Measurements from ENCODE around the gene SFXN3. TPM values are rescaled to one million over a fixed set of nuclear protein-coding genes. Genes with fewer than 3 reads are reported as not detected.

The SFXN3 gene
- total and polyA plus RNA-seq, 2 of the 13 experiments (the other 11 are each of a cell fraction or from before 2014, with no cell fraction given): 16.8 to 71.5 TPM

DNA sequence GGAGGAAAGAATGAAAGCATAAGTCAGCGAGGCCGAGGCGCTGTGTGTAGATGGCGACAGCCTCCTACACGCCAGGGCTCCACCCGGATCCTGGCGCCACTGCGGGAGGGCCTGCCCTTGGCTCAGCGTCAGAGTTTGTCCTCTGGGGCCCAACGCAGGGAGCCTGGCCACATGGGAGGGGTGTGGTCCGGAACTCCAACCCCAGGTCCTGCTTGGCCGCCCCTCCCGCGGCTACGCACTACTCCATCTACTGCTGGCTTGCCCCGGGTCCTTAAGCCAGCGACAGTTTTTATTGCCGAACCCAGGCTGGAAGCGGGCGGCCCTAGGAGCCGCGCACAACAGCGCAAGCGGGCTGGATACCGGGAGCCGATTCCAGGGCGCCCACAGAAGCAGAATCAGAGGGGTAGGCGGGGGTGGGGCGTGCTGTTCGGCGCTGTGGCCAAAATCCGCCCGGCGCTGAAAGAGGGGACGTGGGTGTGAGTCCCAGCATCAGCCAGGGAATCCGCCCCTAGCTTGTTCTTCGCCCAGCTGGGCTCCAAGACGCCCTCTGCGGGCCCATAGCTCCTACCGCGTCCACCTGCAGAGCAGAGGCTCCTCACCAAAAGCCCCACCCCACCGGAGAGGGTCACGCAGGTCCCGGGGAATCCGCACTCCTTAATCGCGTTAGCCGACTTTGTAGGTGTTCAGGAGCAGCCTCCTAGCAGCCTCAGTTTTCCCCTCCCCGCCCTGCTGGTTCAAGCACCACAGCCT lies 35.3 kb downstream of the SFXN3 start (continued):
- TF ChIP-seq HOXA5 (CRISPR knock-in tag; IDR thresholded peaks at IDR 0.05) (no peak), GFI1 (CRISPR knock-in tag; IDR thresholded peaks at IDR 0.05; ENCODE audit: borderline replicate concordance) (peak; percentile 21; the same call in 1 of the 2 replicates), NR2F2 (IDR thresholded peaks at IDR 0.05; ENCODE audit: borderline replicate concordance, low read depth) (no peak), MZF1 (CRISPR knock-in tag; IDR thresholded peaks at IDR 0.05; ENCODE audit: borderline replicate concordance) (no peak), NCOA5 (CRISPR knock-in tag; IDR thresholded peaks at IDR 0.05) (no peak), FLYWCH1 (CRISPR knock-in tag; IDR thresholded peaks at IDR 0.05) (no peak), IKZF4 (CRISPR knock-in tag; IDR thresholded peaks at IDR 0.05; ENCODE audit: borderline replicate concordance, low read depth, not compliant biosample characterization) (no peak), ZNF12 (CRISPR knock-in tag; IDR thresholded peaks at IDR 0.05) (peak; percentile 52; the same call in 1 of the 2 replicates), TRIM24 (CRISPR knock-in tag; IDR thresholded peaks at IDR 0.05) (no peak), ZNF598 (CRISPR knock-in tag; IDR thresholded peaks at IDR 0.05; ENCODE audit: borderline replicate concordance) (0 out of 2 replicates have a peak, but pooled peaks have one; percentile 25), MED1 (CRISPR knock-in tag; IDR thresholded peaks at IDR 0.05) (peak; percentile 71), ZNF564 (CRISPR knock-in tag; IDR thresholded peaks at IDR 0.05) (no peak), ARNT2 (CRISPR knock-in tag; IDR thresholded peaks at IDR 0.05; ENCODE audit: low read depth) (peak; percentile 77; the same call in 1 of the 2 replicates), GPN1 (CRISPR knock-in tag; IDR thresholded peaks at IDR 0.05; ENCODE audit: borderline replicate concordance) (no peak), ZNF891 (CRISPR knock-in tag; IDR thresholded peaks at IDR 0.05) (peak; percentile 54; the same call in 1 of the 2 replicates)
- TF ChIP-seq, protein P1, sequence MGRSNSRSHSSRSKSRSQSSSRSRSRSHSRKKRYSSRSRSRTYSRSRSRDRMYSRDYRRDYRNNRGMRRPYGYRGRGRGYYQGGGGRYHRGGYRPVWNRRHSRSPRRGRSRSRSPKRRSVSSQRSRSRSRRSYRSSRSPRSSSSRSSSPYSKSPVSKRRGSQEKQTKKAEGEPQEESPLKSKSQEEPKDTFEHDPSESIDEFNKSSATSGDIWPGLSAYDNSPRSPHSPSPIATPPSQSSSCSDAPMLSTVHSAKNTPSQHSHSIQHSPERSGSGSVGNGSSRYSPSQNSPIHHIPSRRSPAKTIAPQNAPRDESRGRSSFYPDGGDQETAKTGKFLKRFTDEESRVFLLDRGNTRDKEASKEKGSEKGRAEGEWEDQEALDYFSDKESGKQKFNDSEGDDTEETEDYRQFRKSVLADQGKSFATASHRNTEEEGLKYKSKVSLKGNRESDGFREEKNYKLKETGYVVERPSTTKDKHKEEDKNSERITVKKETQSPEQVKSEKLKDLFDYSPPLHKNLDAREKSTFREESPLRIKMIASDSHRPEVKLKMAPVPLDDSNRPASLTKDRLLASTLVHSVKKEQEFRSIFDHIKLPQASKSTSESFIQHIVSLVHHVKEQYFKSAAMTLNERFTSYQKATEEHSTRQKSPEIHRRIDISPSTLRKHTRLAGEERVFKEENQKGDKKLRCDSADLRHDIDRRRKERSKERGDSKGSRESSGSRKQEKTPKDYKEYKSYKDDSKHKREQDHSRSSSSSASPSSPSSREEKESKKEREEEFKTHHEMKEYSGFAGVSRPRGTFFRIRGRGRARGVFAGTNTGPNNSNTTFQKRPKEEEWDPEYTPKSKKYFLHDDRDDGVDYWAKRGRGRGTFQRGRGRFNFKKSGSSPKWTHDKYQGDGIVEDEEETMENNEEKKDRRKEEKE (IDR thresholded peaks at IDR 0.05): no peak
- TF ChIP-seq, protein P2, sequence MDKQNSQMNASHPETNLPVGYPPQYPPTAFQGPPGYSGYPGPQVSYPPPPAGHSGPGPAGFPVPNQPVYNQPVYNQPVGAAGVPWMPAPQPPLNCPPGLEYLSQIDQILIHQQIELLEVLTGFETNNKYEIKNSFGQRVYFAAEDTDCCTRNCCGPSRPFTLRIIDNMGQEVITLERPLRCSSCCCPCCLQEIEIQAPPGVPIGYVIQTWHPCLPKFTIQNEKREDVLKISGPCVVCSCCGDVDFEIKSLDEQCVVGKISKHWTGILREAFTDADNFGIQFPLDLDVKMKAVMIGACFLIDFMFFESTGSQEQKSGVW (CRISPR knock-in tag; IDR thresholded peaks at IDR 0.05; ENCODE audit: borderline replicate concordance): no peak
- TF ChIP-seq, protein P3, sequence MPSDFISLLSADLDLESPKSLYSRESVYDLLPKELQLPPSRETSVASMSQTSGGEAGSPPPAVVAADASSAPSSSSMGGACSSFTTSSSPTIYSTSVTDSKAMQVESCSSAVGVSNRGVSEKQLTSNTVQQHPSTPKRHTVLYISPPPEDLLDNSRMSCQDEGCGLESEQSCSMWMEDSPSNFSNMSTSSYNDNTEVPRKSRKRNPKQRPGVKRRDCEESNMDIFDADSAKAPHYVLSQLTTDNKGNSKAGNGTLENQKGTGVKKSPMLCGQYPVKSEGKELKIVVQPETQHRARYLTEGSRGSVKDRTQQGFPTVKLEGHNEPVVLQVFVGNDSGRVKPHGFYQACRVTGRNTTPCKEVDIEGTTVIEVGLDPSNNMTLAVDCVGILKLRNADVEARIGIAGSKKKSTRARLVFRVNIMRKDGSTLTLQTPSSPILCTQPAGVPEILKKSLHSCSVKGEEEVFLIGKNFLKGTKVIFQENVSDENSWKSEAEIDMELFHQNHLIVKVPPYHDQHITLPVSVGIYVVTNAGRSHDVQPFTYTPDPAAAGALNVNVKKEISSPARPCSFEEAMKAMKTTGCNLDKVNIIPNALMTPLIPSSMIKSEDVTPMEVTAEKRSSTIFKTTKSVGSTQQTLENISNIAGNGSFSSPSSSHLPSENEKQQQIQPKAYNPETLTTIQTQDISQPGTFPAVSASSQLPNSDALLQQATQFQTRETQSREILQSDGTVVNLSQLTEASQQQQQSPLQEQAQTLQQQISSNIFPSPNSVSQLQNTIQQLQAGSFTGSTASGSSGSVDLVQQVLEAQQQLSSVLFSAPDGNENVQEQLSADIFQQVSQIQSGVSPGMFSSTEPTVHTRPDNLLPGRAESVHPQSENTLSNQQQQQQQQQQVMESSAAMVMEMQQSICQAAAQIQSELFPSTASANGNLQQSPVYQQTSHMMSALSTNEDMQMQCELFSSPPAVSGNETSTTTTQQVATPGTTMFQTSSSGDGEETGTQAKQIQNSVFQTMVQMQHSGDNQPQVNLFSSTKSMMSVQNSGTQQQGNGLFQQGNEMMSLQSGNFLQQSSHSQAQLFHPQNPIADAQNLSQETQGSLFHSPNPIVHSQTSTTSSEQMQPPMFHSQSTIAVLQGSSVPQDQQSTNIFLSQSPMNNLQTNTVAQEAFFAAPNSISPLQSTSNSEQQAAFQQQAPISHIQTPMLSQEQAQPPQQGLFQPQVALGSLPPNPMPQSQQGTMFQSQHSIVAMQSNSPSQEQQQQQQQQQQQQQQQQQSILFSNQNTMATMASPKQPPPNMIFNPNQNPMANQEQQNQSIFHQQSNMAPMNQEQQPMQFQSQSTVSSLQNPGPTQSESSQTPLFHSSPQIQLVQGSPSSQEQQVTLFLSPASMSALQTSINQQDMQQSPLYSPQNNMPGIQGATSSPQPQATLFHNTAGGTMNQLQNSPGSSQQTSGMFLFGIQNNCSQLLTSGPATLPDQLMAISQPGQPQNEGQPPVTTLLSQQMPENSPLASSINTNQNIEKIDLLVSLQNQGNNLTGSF (CRISPR knock-in tag; IDR thresholded peaks at IDR 0.05): no peak
- TF ChIP-seq, protein P4, sequence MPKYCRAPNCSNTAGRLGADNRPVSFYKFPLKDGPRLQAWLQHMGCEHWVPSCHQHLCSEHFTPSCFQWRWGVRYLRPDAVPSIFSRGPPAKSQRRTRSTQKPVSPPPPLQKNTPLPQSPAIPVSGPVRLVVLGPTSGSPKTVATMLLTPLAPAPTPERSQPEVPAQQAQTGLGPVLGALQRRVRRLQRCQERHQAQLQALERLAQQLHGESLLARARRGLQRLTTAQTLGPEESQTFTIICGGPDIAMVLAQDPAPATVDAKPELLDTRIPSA (CRISPR knock-in tag; IDR thresholded peaks at IDR 0.05; ENCODE audit: borderline replicate concordance): no peak; the same call in 1 of the 2 replicates
